Ishikawa (cell line): ENCODE data around the gene RNLS.

Experiments
- EP300 ChIP-seq: IDR thresholded peaks from 2 replicates; pipeline ENCODE4 v1.6.1; 2012; ENCODE audit warnings: borderline replicate concordance
- FOXM1 ChIP-seq: IDR thresholded peaks from 2 replicates; pipeline ENCODE4 v1.6.1; 2012; ENCODE audit warnings: low read depth, borderline replicate concordance
- MAX ChIP-seq: IDR thresholded peaks from 2 replicates; pipeline ENCODE4 v1.6.1; 2012
- RAD21 ChIP-seq: IDR thresholded peaks from 2 replicates; pipeline ENCODE4 v1.6.1; 2012; ENCODE audit warnings: low read depth
- TAF1 ChIP-seq: IDR thresholded peaks from 2 replicates; pipeline ENCODE4 v1.6.1; 2012; ENCODE audit warnings: low read depth, mild to moderate bottlenecking
- TEAD4 ChIP-seq: IDR thresholded peaks from 2 replicates; pipeline ENCODE4 v1.6.1; 2012
- ZBTB7A ChIP-seq: IDR thresholded peaks from 2 replicates; pipeline ENCODE4 v1.6.1; 2012; ENCODE audit warnings: low read depth

GRCh38 chr10:88427024-88427423, 156.1 kb downstream of the RNLS start:
- TF ChIP-seq MAX (no peak), RAD21 (no peak), FOXM1 (no peak), TAF1 (no peak), ZBTB7A (no peak), TEAD4 (no peak), EP300 (no peak)
